Endothelial cell of umbilical vein (primary cell): ENCODE data around the gene C15orf40. TPM values are rescaled to one million over a fixed set of nuclear protein-coding genes. Genes with fewer than 3 reads are reported as not detected.

Experiments
- BruUV-seq: library from RNA; stranded (reverse); fragments of 400-500 nt; replicated peaks from 2 replicates; lab custom pipeline; 2021; lab: Mats Ljungman, UMichigan
- CTCF ChIA-PET: fragments of 300-600, 350-600 bp; sonication (Branson Sonifier 250); formaldehyde crosslinking; loops from one replicate; lab custom pipeline; 2021; ENCODE audit warnings: antibody characterized with exemption, inconsistent platforms; lab: Charles Lee
- POLR2A ChIA-PET: fragments of 300-600, 350-600 bp; sonication (Branson Sonifier 250); formaldehyde crosslinking; loops from one replicate; lab custom pipeline; 2021; ENCODE audit warnings: antibody characterized with exemption, inconsistent platforms; lab: Charles Lee
- DNase-seq: peaks from one replicate; pipeline ENCODE4 v3.0.0-alpha.2; 2011; ENCODE audit warnings: low read depth, low spot score
- FAIRE-seq: peaks from 2 replicates; lab custom pipeline; 2011; peaks lifted over from hg19 to GRCh38; lab: Jason Lieb, UNC
- H2AFZ ChIP-seq: 2 replicates; pipeline ENCODE4 v1.6.0; 2012; ENCODE audit warnings: low read depth, low read length, control low read depth, inconsistent platforms
- H3K27ac ChIP-seq: 2 replicates; pipeline ENCODE4 v1.5.1; 2011; ENCODE audit warnings: low read depth, mild to moderate bottlenecking, control low read depth, low read length, moderate library complexity; ENCODE audit not compliant: insufficient read depth
- H3K27me3 ChIP-seq, 2 experiments: 2 replicates each; pipeline versions ENCODE4 v1.6.0 to v1.6.1; 2011; ENCODE audit warnings: low read length in 2 of 2, mixed read lengths in 1 of 2; ENCODE audit not compliant: control insufficient read depth in 2 of 2, insufficient read depth in 2 of 2
- H3K36me3 ChIP-seq, 2 experiments: 2 replicates in 1 of 2; 3 replicates in 1 of 2; pipeline ENCODE4 v1.5.1; 2011; ENCODE audit warnings: low read length in 2 of 2, mild to moderate bottlenecking in 1 of 2, moderate library complexity in 1 of 2; ENCODE audit not compliant: control insufficient read depth in 2 of 2, insufficient read depth in 2 of 2; ENCODE audit errors: extremely low read depth in 1 of 2
- H3K4me1 ChIP-seq: 3 replicates; pipeline ENCODE4 v1.5.1; 2011; ENCODE audit warnings: mild to moderate bottlenecking, low read length; ENCODE audit not compliant: control insufficient read depth, insufficient read depth; ENCODE audit errors: extremely low read depth
- H3K4me2 ChIP-seq: 2 replicates; pipeline ENCODE4 v1.6.1; 2011; ENCODE audit warnings: low read length, control low read depth, mixed read lengths; ENCODE audit not compliant: insufficient read depth
- H3K4me3 ChIP-seq, 3 experiments: fragments of 200-600 bp in 1 of 3; sonication (generic), shearing (Covaris generic) in 1 of 3; replicated peaks in 1 of 3; 2 replicates each; pipeline ENCODE4 v1.5.1; 2011 to 2016; ENCODE audit warnings: control low read depth in 3 of 3, low read length in 3 of 3, mild to moderate bottlenecking in 2 of 3, inconsistent platforms in 1 of 3, low read depth in 1 of 3, moderate library complexity in 1 of 3; ENCODE audit not compliant: insufficient read depth in 1 of 3
- H3K79me2 ChIP-seq: 2 replicates; pipeline ENCODE4 v1.6.0; 2012; ENCODE audit warnings: low read length, inconsistent platforms; ENCODE audit not compliant: control insufficient read depth, insufficient read depth
- H3K9ac ChIP-seq: replicated peaks from 2 replicates; pipeline ENCODE3; 2011; ENCODE audit warnings: low read length, control low read depth; ENCODE audit not compliant: insufficient read depth; ENCODE audit errors: extremely low read depth
- H3K9me1 ChIP-seq: replicated peaks from 3 replicates; pipeline ENCODE4 v1.6.0; 2011; ENCODE audit warnings: mild to moderate bottlenecking, low read length; ENCODE audit not compliant: control insufficient read depth, insufficient read depth; ENCODE audit errors: extremely low read depth
- H3K9me3 ChIP-seq: replicated peaks from 2 replicates; pipeline ENCODE4 v1.5.1; 2012; ENCODE audit warnings: low read length, inconsistent platforms; ENCODE audit not compliant: control insufficient read depth, insufficient read depth
- H4K20me1 ChIP-seq: replicated peaks from 2 replicates; pipeline ENCODE3; 2011; ENCODE audit warnings: mild to moderate bottlenecking, low read length; ENCODE audit not compliant: control insufficient read depth, insufficient read depth; ENCODE audit errors: extremely low read depth
- EZH2 ChIP-seq: IDR thresholded peaks from 2 replicates; pipeline ENCODE4 v1.6.1; 2012; ENCODE audit warnings: borderline replicate concordance, low read depth, mild to moderate bottlenecking, moderate library complexity, low read length, inconsistent platforms; ENCODE audit not compliant: severe bottlenecking
- FOS ChIP-seq: IDR thresholded peaks from 2 replicates; pipeline ENCODE4 v1.6.1; 2011; ENCODE audit warnings: mild to moderate bottlenecking, low read length, moderate library complexity, borderline replicate concordance; ENCODE audit not compliant: insufficient read depth
- GATA2 ChIP-seq: IDR thresholded peaks from 2 replicates; pipeline ENCODE4 v1.7.0; 2011; ENCODE audit warnings: low read depth, mild to moderate bottlenecking, moderate library complexity, mixed read lengths, low read length; ENCODE audit not compliant: insufficient read length, insufficient read depth
- JUN ChIP-seq: IDR thresholded peaks from 2 replicates; pipeline ENCODE4 v1.6.1; 2011; ENCODE audit warnings: borderline replicate concordance, low read depth; ENCODE audit not compliant: insufficient read length, insufficient read depth
- MYC ChIP-seq: IDR thresholded peaks from one replicate; pipeline ENCODE4 v1.6.1; 2011; ENCODE audit warnings: mild to moderate bottlenecking, low read depth, low read length
- POLR2A ChIP-seq: IDR thresholded peaks from 2 replicates; pipeline ENCODE4 v1.6.1; 2012; ENCODE audit warnings: low read depth, mild to moderate bottlenecking, control low read depth, low read length
- POLR2AphosphoS5 ChIP-seq: IDR thresholded peaks from 2 replicates; pipeline ENCODE4 v1.6.1; 2012; ENCODE audit warnings: low read depth, mild to moderate bottlenecking, control low read depth, low read length, moderate library complexity; ENCODE audit not compliant: insufficient read depth
- dilution Hi-C: fragments of 300-500 bp; cut with MboI; formaldehyde crosslinking; loops from one replicate; pipeline ENCODE4 v1.15.0; 2019; ENCODE audit warnings: low sequenced_read_pairs; ENCODE audit not compliant: extremely low pct_ligation_motif_present
- intact Hi-C: fragments of 100-400 bp; cut with micrococcal nuclease; formaldehyde crosslinking; loops from one replicate; pipeline ENCODE4 v1.10.0; 2022
- polyA plus RNA-seq, 4 experiments: library from polyadenylated mRNA; depleted of rRNA in 3 of 4; stranded (reverse) in 3 of 4; unstranded in 1 of 4; fragments of >200 nt; gene quantifications; 2 replicates each; pipeline versions ENCODE4 v1.2.1 to v1.2.3, GENCODE V29; 2011 to 2012; ENCODE audit warnings: missing spikeins in 1 of 4
- total RNA-seq: library from RNA; stranded (reverse); gene quantifications from 2 replicates; pipeline ENCODE4 v1.2.3, GENCODE V29; 2021
- TF ChIP-seq, protein P1 (sequence below): IDR thresholded peaks from 2 replicates; pipeline ENCODE4 v1.6.1; 2011; ENCODE audit not compliant: insufficient read depth, insufficient read length
- TF ChIP-seq, protein P2 (sequence below), 2 donors: IDR thresholded peaks; 1 replicate in 1 of 2; 2 replicates in 1 of 2; pipeline ENCODE4 v1.5.1; 2011; ENCODE audit warnings: low read length in 2 of 2, mild to moderate bottlenecking in 2 of 2, moderate library complexity in 2 of 2, control low read depth in 1 of 2, inconsistent platforms in 1 of 2, low read depth in 1 of 2; ENCODE audit not compliant: insufficient read depth in 1 of 2; ENCODE audit errors: extremely low read depth in 1 of 2

The C15orf40 gene
- total and polyA plus RNA-seq, 2 donors (not counting 3 experiments of a cell fraction or from before 2014, with no cell fraction given): 15.4 to 27.9 TPM

- no peak overlapping the region for H3K4me3 ChIP-seq
- CTCF ChIA-PET: no interaction called here
These were observed 60.6 kb downstream of the C15orf40 start for GRCh38 chr15:82950746-82951370.

More at GRCh38 chr15:82950746-82951370, 60.6 kb downstream of the C15orf40 start:
- Histone ChIP-seq H3K4me1 (peaks cover 2% of the 10 kb centered on the region), H3K9me3 (no peaks in the 10 kb centered on the region), H3K79me2 (no peaks in the 10 kb centered on the region), H3K9ac (no peak overlapping the region), H3K36me3 (no peaks in the 10 kb centered on the region), H3K9me1 (no peaks in the 10 kb centered on the region), H2AFZ (no peak overlapping the region), H3K4me2 (no peak overlapping the region), H3K27ac (no peak overlapping the region), H4K20me1 (no peaks in the 10 kb centered on the region), H3K27me3 (peaks cover 16 to 29% of the 10 kb centered on the region in 2 experiments)
- dilution Hi-C loops: no loop called here
- FAIRE-seq (no peak), DNase-seq (no peak)
- POLR2A ChIA-PET: no interaction called here
- no TSS peak for BruUV-seq
- intact Hi-C loops: loop anchor here (10.0 kb wide), 1 partner anchor 106 kb away; no protein-coding TSS in a partner anchor
- no peak for TF ChIP-seq JUN
- TF ChIP-seq, protein P1, sequence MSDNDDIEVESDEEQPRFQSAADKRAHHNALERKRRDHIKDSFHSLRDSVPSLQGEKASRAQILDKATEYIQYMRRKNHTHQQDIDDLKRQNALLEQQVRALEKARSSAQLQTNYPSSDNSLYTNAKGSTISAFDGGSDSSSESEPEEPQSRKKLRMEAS: no peak
- no peak for TF ChIP-seq EZH2
- TF ChIP-seq, protein P2, sequence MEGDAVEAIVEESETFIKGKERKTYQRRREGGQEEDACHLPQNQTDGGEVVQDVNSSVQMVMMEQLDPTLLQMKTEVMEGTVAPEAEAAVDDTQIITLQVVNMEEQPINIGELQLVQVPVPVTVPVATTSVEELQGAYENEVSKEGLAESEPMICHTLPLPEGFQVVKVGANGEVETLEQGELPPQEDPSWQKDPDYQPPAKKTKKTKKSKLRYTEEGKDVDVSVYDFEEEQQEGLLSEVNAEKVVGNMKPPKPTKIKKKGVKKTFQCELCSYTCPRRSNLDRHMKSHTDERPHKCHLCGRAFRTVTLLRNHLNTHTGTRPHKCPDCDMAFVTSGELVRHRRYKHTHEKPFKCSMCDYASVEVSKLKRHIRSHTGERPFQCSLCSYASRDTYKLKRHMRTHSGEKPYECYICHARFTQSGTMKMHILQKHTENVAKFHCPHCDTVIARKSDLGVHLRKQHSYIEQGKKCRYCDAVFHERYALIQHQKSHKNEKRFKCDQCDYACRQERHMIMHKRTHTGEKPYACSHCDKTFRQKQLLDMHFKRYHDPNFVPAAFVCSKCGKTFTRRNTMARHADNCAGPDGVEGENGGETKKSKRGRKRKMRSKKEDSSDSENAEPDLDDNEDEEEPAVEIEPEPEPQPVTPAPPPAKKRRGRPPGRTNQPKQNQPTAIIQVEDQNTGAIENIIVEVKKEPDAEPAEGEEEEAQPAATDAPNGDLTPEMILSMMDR (IDR thresholded peaks at IDR 0.05; ENCODE audit: extremely low read depth in 1 of 2, insufficient read depth in 1 of 2, low read depth in 1 of 2, low read length in 2 of 2): no peak
- no peak for TF ChIP-seq POLR2AphosphoS5
- TF ChIP-seq MYC: no peak
- no peak for TF ChIP-seq FOS
- TF ChIP-seq POLR2A: no peak
- TF ChIP-seq GATA2: no peak
